ENCODE data around the gene MAN1C1. TPM values are rescaled to one million over a fixed set of nuclear protein-coding genes. Genes with fewer than 3 reads are reported as not detected.

The MAN1C1 gene
- total and polyA plus RNA-seq, 2 donors (not counting 3 experiments of a cell fraction or from before 2014, with no cell fraction given) = 1.5 to 4.0 TPM

DNA sequence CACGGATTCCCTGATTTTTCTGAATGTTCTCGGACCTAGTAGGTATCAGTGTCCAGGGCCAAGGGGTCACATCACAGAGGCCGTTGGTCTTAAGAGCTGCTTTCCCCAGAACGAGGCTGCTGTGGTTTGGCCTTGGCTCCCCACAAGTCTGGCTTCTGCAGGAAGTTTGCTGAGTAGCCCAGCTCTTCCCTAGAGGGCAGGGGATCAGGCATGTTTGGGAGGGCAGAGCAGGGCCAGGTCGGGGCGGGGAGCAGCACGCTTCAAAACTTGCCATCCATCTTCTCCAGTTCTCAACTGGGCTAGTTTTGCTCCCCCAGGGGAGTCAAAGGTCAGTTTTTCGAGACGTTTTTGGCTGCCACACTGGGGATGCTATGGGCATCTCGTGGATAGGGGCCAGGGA is 37.0 kb downstream of the MAN1C1 start:
- ChIA-PET CTCF (no interaction called here), POLR2A (no interaction called here)
- no TSS peak for BruUV-seq (replicated peaks)
- H3K4me1 ChIP-seq (ENCODE audit: control insufficient read depth, extremely low read depth, insufficient read depth, low read length) = no peaks in the 10 kb centered on the region
- TF ChIP-seq FOS (IDR thresholded peaks at IDR 0.05; ENCODE audit: borderline replicate concordance, insufficient read depth, low read length) (no peak), GATA2 (IDR thresholded peaks at IDR 0.05; ENCODE audit: insufficient read depth, insufficient read length, low read depth, low read length) (no peak), MYC (IDR thresholded peaks at IDR 0.05; ENCODE audit: low read depth, low read length) (no peak), JUN (IDR thresholded peaks at IDR 0.05; ENCODE audit: borderline replicate concordance, insufficient read depth, insufficient read length, low read depth) (no peak), POLR2A (IDR thresholded peaks at IDR 0.05; ENCODE audit: low read depth, low read length) (no peak), POLR2AphosphoS5 (IDR thresholded peaks at IDR 0.05; ENCODE audit: insufficient read depth, low read depth, low read length) (no peak), EZH2 (IDR thresholded peaks at IDR 0.05; ENCODE audit: borderline replicate concordance, low read depth, low read length, severe bottlenecking) (no peak), MAX (IDR thresholded peaks at IDR 0.05; ENCODE audit: insufficient read depth, insufficient read length) (no peak)
- TF ChIP-seq, protein P1, sequence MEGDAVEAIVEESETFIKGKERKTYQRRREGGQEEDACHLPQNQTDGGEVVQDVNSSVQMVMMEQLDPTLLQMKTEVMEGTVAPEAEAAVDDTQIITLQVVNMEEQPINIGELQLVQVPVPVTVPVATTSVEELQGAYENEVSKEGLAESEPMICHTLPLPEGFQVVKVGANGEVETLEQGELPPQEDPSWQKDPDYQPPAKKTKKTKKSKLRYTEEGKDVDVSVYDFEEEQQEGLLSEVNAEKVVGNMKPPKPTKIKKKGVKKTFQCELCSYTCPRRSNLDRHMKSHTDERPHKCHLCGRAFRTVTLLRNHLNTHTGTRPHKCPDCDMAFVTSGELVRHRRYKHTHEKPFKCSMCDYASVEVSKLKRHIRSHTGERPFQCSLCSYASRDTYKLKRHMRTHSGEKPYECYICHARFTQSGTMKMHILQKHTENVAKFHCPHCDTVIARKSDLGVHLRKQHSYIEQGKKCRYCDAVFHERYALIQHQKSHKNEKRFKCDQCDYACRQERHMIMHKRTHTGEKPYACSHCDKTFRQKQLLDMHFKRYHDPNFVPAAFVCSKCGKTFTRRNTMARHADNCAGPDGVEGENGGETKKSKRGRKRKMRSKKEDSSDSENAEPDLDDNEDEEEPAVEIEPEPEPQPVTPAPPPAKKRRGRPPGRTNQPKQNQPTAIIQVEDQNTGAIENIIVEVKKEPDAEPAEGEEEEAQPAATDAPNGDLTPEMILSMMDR (IDR thresholded peaks at IDR 0.05; ENCODE audit: extremely low read depth in 1 of 2, insufficient read depth in 1 of 2, low read depth in 1 of 2, low read length in 2 of 2) = no peak
- no peak for FAIRE-seq
- H3K9me3 ChIP-seq (replicated peaks; ENCODE audit: control insufficient read depth, insufficient read depth, low read length) = no peaks in the 10 kb centered on the region
- H3K4me3 ChIP-seq (replicated peaks in 1 of 3; ENCODE audit: insufficient read depth in 1 of 3, low read depth in 1 of 3, low read length in 3 of 3) = no peak overlapping the region
- H2AFZ ChIP-seq (ENCODE audit: low read depth, low read length) = no peak overlapping the region
- H4K20me1 ChIP-seq (replicated peaks; ENCODE audit: control insufficient read depth, extremely low read depth, insufficient read depth, low read length) = no peaks in the 10 kb centered on the region
- no peak overlapping the region for H3K9ac ChIP-seq (replicated peaks; ENCODE audit: extremely low read depth, insufficient read depth, low read length)
- no peak overlapping the region for H3K27ac ChIP-seq (ENCODE audit: insufficient read depth, low read depth, low read length)
- DNase-seq (ENCODE audit: low read depth, low spot score) = no peak
- no peaks in the 10 kb centered on the region for H3K79me2 ChIP-seq (ENCODE audit: control insufficient read depth, insufficient read depth, low read length)
- no peaks in the 10 kb centered on the region for H3K27me3 ChIP-seq (ENCODE audit: control insufficient read depth in 2 of 2, insufficient read depth in 2 of 2, low read length in 2 of 2)
- intact Hi-C loops (cut with micrococcal nuclease) (no loop called here), dilution Hi-C loops (cut with MboI; ENCODE audit: extremely low pct_ligation_motif_present, low sequenced_read_pairs) (no loop called here)
- no peak overlapping the region for H3K4me2 ChIP-seq (ENCODE audit: insufficient read depth, low read length)
- no peaks in the 10 kb centered on the region for H3K9me1 ChIP-seq (replicated peaks; ENCODE audit: control insufficient read depth, extremely low read depth, insufficient read depth, low read length)
- H3K36me3 ChIP-seq (ENCODE audit: control insufficient read depth in 2 of 2, extremely low read depth in 1 of 2, insufficient read depth in 2 of 2, low read length in 2 of 2) = no peaks in the 10 kb centered on the region

Measured in endothelial cell of umbilical vein (primary cell).